Neutrophil (primary cell): ENCODE results near the gene MMP24.
"Not testable (repeated sequence)": the region's sequence is repeated elsewhere in the genome, so short reads cannot be mapped to it uniquely, and the experiment has no call there.

ENCODE experiments used
- H3K27ac ChIP-seq: fragments of 200-600 bp; sonication (generic); 2 replicates; pipeline ENCODE4 v1.5.1; 2016; ENCODE audit warnings: mild to moderate bottlenecking, moderate library complexity
- H3K27me3 ChIP-seq: fragments of 200-600 bp; sonication (generic); 2 replicates; pipeline ENCODE4 v1.6.0; 2016; ENCODE audit warnings: mild to moderate bottlenecking
- H3K36me3 ChIP-seq: fragments of 200-600 bp; sonication (generic); 2 replicates; pipeline ENCODE4 v1.5.1; 2017
- H3K4me1 ChIP-seq, 2 experiments: fragments of 200-600 bp in 1 of 2; sonication (generic) in 1 of 2; 1 replicate in 1 of 2; 2 replicates in 1 of 2; pipeline versions ENCODE4 v1.5.1 to v1.6.1; 2013 to 2016; ENCODE audit warnings: low read depth in 1 of 2, low read length in 1 of 2, mild to moderate bottlenecking in 1 of 2, moderate library complexity in 1 of 2; ENCODE audit not compliant: control insufficient read depth in 1 of 2, insufficient read depth in 1 of 2
- H3K4me3 ChIP-seq, 2 experiments: fragments of 200-600 bp in 1 of 2; sonication (generic) in 1 of 2; 1 replicate in 1 of 2; 2 replicates in 1 of 2; pipeline ENCODE4 v1.5.1; 2013 to 2016; ENCODE audit warnings: low read depth in 1 of 2, low read length in 1 of 2, mild to moderate bottlenecking in 1 of 2, moderate library complexity in 1 of 2
- H3K9me3 ChIP-seq: fragments of 200-600 bp; sonication (generic); 2 replicates; pipeline ENCODE4 v1.5.1; 2016
- TF ChIP-seq, protein P1 (sequence below): fragments of 200-600 bp; sonication (generic); IDR thresholded peaks from 2 replicates; pipeline ENCODE4 v1.5.1; 2016; ENCODE audit warnings: antibody characterized with exemption

Gene MMP24

GRCh38 chr20:35187584-35188190 is 38.8 kb upstream of the MMP24 start:
- Histone ChIP-seq H3K27ac (no peak overlapping the region), H3K4me3 (no peak overlapping the region), H3K27me3 (no peaks in the 10 kb centered on the region), H3K4me1 (no peaks in the 10 kb centered on the region), H3K9me3 (no peaks in the 10 kb centered on the region), H3K36me3 (no peaks in the 10 kb centered on the region)
- TF ChIP-seq, protein P1, sequence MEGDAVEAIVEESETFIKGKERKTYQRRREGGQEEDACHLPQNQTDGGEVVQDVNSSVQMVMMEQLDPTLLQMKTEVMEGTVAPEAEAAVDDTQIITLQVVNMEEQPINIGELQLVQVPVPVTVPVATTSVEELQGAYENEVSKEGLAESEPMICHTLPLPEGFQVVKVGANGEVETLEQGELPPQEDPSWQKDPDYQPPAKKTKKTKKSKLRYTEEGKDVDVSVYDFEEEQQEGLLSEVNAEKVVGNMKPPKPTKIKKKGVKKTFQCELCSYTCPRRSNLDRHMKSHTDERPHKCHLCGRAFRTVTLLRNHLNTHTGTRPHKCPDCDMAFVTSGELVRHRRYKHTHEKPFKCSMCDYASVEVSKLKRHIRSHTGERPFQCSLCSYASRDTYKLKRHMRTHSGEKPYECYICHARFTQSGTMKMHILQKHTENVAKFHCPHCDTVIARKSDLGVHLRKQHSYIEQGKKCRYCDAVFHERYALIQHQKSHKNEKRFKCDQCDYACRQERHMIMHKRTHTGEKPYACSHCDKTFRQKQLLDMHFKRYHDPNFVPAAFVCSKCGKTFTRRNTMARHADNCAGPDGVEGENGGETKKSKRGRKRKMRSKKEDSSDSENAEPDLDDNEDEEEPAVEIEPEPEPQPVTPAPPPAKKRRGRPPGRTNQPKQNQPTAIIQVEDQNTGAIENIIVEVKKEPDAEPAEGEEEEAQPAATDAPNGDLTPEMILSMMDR = no peak

- not testable (repeated sequence) for H3K9me3 ChIP-seq, H3K4me3 ChIP-seq, H3K27me3 ChIP-seq, H3K36me3 ChIP-seq, H3K4me1 ChIP-seq, H3K27ac ChIP-seq
These were observed 37.3 kb upstream of the MMP24 start for GRCh38 chr20:35189223-35189622.

DNA sequence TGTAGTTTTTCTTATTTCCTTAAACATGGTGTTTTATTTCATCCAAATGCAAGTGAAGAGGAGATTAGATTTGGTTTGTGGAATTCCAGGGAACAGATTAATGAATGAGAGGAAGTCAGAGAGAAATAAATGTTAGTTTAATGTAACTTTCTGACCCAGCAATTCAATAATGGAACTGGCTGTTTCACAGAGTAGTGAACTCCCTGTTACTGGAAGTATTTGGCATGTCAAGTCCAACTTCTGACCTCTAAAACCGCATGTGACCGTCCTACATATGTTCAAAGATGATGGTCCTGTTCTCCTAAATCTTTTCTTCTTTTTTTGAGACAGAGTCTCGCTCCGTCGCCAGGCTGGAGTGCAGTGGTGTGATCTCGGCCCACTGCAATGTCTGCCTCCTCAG is 35.9 kb upstream of the MMP24 start:
- H3K27me3 ChIP-seq = no peaks in the 10 kb centered on the region
- TF ChIP-seq, protein P1 = no peak
- no peaks in the 10 kb centered on the region for H3K36me3 ChIP-seq
- H3K4me3 ChIP-seq = no peak overlapping the region
- no peak overlapping the region for H3K27ac ChIP-seq
- no peaks in the 10 kb centered on the region for H3K9me3 ChIP-seq
- H3K4me1 ChIP-seq = no peaks in the 10 kb centered on the region

DNA sequence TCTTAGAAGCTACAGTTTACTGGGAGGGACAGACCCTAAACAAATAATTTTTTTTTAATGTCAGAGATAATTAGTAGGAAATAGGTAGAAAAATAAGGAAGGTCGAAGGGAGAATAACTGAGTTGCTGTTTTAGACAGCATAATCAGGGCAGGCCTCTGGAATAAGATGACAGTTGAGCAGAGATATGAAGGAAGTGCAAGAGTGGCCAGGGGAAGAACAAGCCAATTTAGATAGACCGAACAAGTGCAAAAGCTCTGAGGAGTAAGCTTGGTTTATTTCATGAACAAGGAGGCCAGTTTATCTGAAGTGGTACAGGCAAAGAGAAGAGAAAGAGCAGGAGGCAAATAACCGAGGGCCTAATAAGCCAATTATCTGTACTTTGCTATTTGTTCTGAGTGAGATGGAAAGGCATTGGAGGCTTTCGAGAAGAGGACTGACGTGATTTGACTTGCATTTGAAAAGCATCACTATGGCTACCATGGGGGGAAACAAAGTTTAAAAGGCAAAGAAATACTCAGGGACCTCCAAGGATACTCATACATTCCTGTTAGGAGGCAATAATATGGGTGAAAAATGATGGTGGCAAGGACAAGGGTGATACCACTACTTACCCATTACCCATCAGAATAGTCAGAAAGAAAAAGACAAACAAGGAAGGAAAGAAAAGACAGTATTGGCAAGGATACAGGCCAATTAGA is 34.9 kb upstream of the MMP24 start:
- no peaks in the 10 kb centered on the region for H3K36me3 ChIP-seq
- H3K4me3 ChIP-seq = no peak overlapping the region
- H3K9me3 ChIP-seq = no peaks in the 10 kb centered on the region
- TF ChIP-seq, protein P1 = no peak
- no peaks in the 10 kb centered on the region for H3K4me1 ChIP-seq
- no peaks in the 10 kb centered on the region for H3K27me3 ChIP-seq
- H3K27ac ChIP-seq = no peak overlapping the region

DNA sequence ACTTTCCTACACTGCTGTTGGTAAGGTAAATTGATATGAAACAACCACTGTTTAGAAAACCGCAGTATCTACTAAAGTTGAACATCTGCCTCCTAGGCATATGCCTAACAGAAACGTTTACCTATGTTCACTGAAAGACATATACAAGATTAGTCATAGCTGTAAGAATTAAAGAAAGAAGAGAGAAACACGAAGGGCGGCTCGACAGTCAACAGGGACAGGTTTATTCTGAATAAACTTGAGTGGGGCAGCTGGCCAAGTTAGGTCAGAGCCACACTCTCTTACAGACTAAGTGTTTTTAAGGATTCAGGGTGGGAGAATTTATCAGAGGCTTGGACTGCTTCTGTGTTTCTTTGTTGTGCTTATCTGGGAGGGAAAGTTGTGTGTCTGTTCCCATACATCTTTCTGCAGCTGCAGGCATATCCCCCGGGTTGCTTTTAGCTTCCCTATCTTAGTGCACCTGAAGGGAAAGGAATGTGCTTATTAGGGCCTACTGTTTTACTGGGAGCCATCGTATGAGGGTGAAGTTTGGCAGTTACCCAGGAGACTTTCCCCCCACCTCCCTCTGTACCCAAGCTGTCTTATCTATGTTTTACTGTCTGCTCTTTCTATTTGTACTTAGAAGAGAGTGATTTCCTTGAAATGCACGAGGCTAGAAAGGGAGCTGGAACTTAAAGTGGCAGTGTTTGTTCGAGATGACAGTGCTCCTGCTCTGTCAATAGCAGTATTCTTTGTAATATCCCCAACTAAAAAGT is 34.2 kb upstream of the MMP24 start:
- no peaks in the 10 kb centered on the region for H3K36me3 ChIP-seq
- H3K9me3 ChIP-seq = no peaks in the 10 kb centered on the region
- no peak overlapping the region for H3K4me3 ChIP-seq
- no peaks in the 10 kb centered on the region for H3K4me1 ChIP-seq
- no peaks in the 10 kb centered on the region for H3K27me3 ChIP-seq
- TF ChIP-seq, protein P1 = no peak
- no peak overlapping the region for H3K27ac ChIP-seq

DNA sequence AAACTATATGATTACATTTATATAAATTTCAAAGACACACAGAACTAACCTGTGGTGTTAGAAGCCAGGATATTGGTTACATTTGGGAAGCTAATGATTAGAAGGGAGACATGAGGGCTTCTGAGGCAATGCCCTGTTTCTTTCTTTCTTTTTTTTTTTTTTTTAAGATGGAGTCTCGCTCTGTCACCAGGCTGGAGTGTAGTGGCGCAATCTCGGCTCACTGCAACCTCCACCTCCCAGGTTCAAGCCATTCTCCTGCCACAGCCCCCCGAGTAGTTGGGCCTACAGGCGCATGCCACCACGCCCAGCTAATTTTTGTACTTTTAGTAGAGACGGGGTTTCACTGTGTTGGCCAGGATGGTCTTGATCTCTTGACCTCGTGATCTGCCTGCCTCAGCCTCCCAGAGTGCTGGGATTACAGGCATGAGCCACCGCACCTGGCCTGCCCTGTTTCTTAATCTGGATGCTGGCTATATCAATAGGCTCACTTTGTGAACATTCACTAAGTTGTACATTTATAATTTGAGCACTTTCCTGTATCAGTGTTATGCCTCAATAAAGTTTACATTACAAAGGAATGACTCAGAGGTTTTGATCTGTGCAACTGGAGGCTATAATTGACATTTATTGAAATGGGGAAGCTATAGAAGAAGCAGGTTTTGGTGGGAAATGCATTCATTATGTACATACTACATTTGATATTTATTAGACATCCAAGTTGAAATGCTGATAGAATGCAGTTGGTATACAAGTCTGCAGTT is 33.3 kb upstream of the MMP24 start:
- not testable (repeated sequence) for H3K27ac ChIP-seq

More for the DNA sequence above, 33.3 kb upstream of the MMP24 start:
- not testable (repeated sequence) for H3K4me3 ChIP-seq, H3K36me3 ChIP-seq, H3K9me3 ChIP-seq, H3K4me1 ChIP-seq, H3K27me3 ChIP-seq
